Kidney capillary endothelial cell (primary cell): ENCODE data around the gene KLF7.
A peak's percentile ranks its signal among the peaks of the same experiment; 100 is the strongest.
"Not testable (repeated sequence)": the region's sequence is repeated elsewhere in the genome, so short reads cannot be mapped to it uniquely, and the experiment has no call there.

ENCODE experiments used
- DNase-seq: peaks from one replicate; pipeline ENCODE4 v3.0.0-alpha.2; 2018; ENCODE audit warnings: low spot score

Gene KLF7

GRCh38 chr2:207055257-207055656, 110.5 kb downstream of the KLF7 start:
- no peak for DNase-seq

- no peak for DNase-seq
Measured at GRCh38 chr2:207054521-207054920, 111.2 kb downstream of the KLF7 start.

GRCh38 chr2:207051385-207051965, 114.3 kb downstream of the KLF7 start:
- no peak for DNase-seq

GRCh38 chr2:207049122-207049521, 116.6 kb downstream of the KLF7 start:
- DNase-seq: no peak

GRCh38 chr2:207048416-207048815, 117.3 kb downstream of the KLF7 start:
- DNase-seq: no peak

GRCh38 chr2:207046724-207047123, 119.0 kb downstream of the KLF7 start:
- peak; percentile 43 for DNase-seq

- DNase-seq: no peak
Measured at GRCh38 chr2:207045531-207045930, 120.2 kb downstream of the KLF7 start.

- no peak for DNase-seq
Measured at GRCh38 chr2:207044379-207045362, 121.1 kb downstream of the KLF7 start.

GRCh38 chr2:207042841-207043240, 122.9 kb downstream of the KLF7 start:
- no peak for DNase-seq

GRCh38 chr2:207041786-207042554, 123.8 kb downstream of the KLF7 start:
- DNase-seq: no peak

GRCh38 chr2:207041279-207041678, 124.5 kb downstream of the KLF7 start:
- no peak for DNase-seq

GRCh38 chr2:207040696-207041095, 125.1 kb downstream of the KLF7 start:
- DNase-seq: no peak

GRCh38 chr2:207039225-207039624, 126.5 kb downstream of the KLF7 start:
- DNase-seq: no peak

- DNase-seq: no peak
Measured at GRCh38 chr2:207038299-207038698, 127.4 kb downstream of the KLF7 start.

GRCh38 chr2:207037896-207038295, 127.9 kb downstream of the KLF7 start:
- no peak for DNase-seq

GRCh38 chr2:207037023-207037422, 128.7 kb downstream of the KLF7 start:
- not testable (repeated sequence) for DNase-seq

GRCh38 chr2:207035875-207036274, 129.9 kb downstream of the KLF7 start:
- no peak for DNase-seq

- DNase-seq: no peak
Measured at GRCh38 chr2:207032490-207032889, 133.3 kb downstream of the KLF7 start.
